ENCODE measurements around the gene GTF2A1.
"Not testable (repeated sequence)": the region's sequence is repeated elsewhere in the genome, so short reads cannot be mapped to it uniquely, and the experiment has no call there.

GTF2A1 gene

DNA sequence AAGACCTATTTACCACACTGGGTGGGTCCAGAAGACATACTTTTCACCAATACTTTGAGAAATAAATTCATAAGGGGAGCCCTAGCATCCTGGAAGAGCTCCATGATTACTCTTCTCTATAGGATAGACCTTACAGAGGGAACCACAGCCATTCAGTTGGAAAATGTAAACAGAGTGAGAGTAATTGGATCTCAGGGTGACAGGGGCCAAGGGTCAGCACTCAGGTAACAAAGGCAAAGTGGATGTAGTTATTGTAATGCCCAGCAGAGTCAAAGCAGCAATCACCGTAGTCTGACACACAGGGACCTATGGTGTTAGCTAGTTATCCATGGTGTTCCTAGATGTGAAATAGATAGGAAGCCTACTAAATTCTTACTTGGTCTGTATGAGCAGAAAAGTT lies 10.8 kb upstream of the GTF2A1 start:
- no peak for DNase-seq

GRCh38 chr14:81224222-81224621 lies 3.5 kb upstream of the GTF2A1 start:
- no peak for DNase-seq

- not testable (repeated sequence) for DNase-seq
Observed at GRCh38 chr14:81223788-81224187, 3.0 kb upstream of the GTF2A1 start.

- DNase-seq, result no peak
Observed at GRCh38 chr14:81222691-81223090, 1.9 kb upstream of the GTF2A1 start.

DNA sequence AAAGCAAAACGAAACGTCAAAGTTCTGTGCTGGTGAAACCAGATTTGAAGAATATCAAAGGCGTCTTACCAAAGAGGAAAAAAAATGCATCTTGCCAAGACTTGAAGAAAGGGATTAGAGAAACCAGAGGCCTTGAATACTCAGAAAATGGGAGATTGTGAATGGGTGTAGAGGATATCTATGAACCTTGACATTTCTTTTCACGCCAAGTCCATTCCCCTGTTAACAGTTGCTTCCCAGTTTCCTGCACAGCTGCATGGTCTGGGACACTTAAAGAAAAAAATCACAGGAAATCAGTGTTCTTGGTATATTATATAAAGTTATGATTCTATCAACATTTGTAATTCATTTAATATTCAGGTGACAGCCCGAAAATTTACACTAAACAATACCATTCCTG lies 1.4 kb upstream of the GTF2A1 start:
- DNase-seq, result no peak

GRCh38 chr14:81221579-81222102 lies 882 bp upstream of the GTF2A1 start:
- no peak for DNase-seq

GRCh38 chr14:81220580-81220829 lies 254 bp downstream of the GTF2A1 start:
- DNase-seq, result no peak

GRCh38 chr14:81219759-81220579 lies 790 bp downstream of the GTF2A1 start:
- no peak for DNase-seq

GRCh38 chr14:81219210-81219758 lies 1.5 kb downstream of the GTF2A1 start:
- DNase-seq, result peak; percentile 98

DNA sequence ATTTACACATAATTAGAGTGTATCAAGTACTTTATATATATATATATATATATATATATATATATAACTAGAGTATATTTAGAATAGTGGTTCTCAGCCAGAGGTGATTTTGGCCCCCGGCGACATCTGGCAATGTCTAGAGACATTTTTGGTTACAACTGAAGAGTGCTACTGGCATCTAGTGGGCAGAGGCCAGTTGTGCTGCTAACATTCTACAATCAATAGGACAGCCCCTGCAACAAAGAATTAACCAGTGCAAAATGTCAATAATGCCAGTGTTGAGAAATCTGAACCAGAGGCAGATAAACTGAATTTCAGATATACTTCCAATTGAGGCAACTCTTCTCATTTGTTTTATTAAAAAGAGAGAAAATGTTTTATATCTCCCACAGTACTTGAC lies 8.9 kb downstream of the GTF2A1 start:
- DNase-seq, result peak; percentile 58

- DNase-seq, result no peak
Observed at GRCh38 chr14:81209167-81209836, 11.5 kb downstream of the GTF2A1 start.

DNA sequence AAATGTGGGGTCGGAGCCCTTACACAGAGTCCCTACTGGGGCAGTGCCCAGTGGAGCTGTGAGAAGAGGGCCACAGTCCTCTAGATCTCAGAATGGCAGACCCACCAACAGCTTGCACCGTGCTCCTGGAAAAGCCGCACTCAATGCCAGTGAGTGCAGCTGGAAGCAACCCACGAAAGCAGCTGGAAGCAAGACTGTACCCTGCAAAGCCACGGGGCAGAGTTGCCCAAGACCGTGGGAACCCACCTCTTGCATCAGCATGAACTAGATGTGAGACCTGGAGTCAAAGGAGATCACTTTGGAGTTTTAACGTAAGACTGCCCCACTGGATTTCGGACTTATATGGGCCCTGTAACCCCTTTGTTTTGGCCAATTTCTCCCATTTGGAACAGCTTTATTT lies 12.3 kb downstream of the GTF2A1 start:
- DNase-seq, result no peak

DNA sequence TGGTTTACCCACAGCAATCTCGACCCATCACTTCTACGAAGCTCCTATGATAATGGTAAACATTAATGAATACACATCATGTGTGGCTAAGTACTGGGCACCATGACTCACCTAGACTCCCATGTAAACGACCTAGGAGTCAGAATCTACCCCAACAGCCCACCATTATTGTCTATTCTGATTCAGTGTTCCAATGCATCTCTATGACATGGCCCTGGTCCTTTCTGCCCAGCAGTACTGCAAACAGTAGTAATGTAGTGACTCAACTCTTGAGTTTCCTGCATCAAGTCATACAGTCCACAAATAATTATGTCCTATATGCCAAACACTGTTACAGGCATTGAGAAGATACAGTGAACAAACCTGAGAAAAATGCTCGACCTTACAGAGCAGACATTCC lies 14.6 kb downstream of the GTF2A1 start:
- no peak for DNase-seq

DNA sequence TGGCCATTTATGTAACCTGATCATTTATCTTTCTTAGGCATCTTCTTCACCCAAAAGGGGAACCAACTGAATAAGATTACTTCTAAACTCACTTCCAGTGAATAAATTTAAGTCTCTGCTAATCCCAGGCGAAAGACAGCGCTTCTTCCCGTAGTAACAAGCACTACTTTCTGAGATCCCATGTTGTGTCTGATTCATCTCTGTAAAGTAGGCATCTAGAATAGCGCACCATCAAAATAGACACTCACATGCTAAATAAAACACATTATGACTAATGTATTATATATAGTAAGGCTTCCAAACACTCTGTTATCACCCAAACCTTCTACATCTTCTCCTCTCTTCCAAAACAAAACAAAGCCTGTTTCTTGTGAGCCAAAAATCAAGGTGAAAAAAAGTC lies 15.1 kb downstream of the GTF2A1 start:
- DNase-seq, result no peak

GRCh38 chr14:81200054-81200453 lies 20.7 kb downstream of the GTF2A1 start:
- DNase-seq, result no peak

DNA sequence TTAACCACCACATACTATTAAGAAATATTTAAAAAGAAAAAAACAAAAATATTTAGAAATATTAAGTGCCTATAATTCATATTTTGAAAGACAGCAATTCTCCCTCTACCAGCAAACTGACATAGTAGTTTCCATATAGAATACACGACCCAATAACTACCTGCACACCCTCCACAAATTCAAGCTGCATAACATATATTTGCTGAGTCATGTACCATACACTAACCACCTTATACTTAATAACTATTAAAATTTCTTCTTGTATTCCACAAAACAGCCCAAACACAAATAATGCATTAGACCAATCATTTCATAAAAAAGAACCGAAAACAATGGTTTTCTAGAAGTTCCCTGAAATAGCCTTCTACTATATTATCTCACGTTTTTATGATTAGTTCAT lies 21.7 kb downstream of the GTF2A1 start:
- DNase-seq, result no peak

DNA sequence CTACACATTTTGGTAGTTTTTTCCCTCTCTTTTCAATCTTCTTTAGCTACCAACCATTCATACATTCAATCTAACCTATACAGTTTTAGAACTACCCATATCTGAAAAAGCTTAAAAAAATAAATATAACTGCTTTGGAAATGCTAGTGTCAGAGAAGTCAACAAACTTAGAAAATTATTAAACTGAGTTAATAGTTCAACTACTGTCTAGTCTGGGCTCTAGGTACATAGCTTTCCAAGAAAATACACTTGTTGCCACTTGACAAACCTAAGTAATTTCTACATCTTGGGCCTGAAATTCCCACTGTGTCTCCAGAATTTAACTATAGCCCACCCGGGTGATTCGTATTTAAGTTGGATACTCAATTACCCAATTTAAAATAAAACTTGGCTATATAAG lies 22.1 kb downstream of the GTF2A1 start:
- no peak for DNase-seq

DNA sequence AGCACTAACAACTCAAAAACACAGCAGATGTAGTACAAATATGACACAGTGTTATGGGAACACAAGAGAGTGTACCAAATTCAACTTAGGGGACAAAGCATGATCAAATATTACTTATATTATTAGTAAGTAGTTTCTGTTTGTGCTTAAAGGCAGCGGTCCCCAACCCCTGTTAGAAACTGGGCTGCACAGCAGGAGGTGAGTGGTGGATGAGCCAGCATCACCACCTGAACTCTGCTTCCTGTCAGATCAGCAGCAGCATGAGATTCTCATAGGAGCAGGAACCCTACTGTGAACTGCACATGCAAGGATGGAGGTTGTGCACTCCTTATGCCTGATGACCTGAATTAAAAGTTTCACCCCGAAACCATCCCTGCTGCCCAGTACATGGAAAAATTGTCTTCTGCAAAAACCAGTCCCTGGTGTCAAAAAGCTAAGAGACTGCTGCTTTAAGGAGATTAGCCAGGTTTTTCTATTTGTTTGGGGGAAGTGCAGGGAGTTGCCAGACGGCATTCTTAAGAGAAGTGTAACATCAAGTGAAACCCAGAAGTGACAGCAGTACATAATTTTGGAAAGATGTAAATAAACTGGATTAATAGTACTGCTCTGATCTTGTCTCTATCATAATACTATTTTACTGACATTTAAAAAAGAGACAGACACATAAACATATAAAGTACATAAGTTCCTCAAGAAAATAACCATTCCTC lies 26.7 kb downstream of the GTF2A1 start:
- DNase-seq, result no peak

- no peak for DNase-seq
Observed at GRCh38 chr14:81192594-81192993, 28.2 kb downstream of the GTF2A1 start.

DNA sequence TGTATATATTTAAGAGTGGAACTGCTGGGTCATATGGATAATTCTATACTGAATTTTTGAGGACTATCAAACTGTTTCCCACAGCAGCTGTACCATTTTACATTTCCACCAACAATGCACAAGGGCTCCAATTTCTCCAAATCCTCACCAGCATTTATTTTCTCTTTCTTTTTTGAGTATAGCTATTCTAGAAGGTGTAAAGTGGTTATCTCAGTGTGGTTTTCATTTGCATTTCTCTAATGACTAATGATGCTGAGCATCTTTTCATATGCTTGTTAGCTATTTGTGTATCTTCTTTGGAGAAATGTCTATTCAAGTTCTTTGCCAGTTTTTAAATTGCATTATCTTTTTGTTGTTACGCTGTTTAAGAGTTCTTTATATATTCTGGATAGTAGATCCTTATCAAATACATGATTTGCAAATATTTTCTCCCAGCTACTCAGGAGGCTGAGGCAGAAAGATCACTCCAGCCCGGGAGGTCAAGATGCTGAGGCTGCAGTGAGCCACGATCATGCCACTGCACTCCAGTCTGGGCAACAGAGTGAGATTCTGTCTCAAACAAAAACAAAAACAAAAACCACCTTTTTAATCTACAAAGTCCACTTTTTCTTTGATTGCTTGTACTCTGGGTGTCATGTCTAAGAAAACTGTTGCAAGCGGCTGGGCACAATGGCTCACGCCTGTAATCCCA lies 32.8 kb downstream of the GTF2A1 start:
- no peak for DNase-seq

DNA sequence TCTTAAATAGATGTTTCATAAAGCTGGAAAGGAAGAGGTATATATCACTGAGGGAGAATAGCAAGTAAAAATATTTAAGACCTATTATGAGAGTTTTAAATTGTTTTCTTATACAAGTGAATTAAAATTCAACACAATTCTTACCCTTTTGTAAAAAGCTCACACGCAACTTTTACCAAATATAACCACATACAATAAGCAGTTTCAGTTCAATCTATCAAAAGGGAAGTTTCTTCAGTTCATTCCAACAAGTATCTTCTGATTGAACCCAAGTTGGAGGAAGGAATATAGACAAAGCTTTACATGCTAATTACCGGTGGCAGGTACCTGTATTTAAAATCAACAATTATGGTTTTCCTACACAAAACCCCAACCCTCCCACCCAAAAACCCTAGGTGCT lies 41.1 kb downstream of the GTF2A1 start:
- DNase-seq, result no peak

DNA sequence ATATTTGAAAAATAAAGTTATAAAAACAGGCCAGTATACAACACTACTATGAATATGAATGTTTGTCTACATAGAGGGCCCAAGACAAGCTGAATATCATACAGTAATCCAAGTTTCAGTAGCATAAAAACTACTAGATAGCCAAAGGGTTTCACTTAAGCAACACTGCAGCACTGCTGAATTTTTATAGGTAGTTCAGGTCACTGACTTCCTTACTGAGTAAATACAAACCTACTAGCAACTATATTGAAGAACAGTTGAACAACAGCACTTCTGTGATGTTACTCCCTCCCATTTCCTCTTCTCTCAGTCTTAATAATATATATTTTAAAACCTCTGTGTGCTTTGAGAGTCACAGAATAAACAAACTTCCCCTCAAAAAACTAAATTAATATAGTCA lies 42.7 kb downstream of the GTF2A1 start:
- no peak for DNase-seq

DNA sequence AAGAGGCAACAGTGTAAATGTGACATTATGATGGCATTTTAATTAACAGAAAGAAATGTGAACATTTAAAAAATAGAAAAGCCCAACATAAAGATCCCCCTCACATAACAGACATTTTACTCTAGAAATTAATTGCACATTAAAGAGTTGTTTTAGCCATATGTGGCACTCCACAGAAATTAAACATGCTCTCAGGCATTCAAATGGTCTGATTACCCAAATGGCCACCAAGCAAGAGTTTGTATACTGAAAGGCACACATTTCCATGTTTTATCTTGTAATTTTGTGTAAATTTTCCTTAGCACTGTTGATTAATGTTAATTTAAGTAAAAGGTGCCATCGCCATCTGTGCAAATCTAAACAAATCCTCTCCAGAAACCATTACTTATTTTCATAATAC lies 43.5 kb downstream of the GTF2A1 start:
- DNase-seq, result no peak

Data from eye (tissue), 1 donor.